OCI-LY7 (cell line): Measurements from ENCODE around the gene IL21R. TPM values are rescaled to one million over a fixed set of nuclear protein-coding genes. Genes with fewer than 3 reads are reported as not detected.

Experiments used
- BruUV-seq: library from RNA; stranded (reverse); fragments of 400-500 nt; replicated peaks from 2 replicates; lab custom pipeline; 2021; lab: Mats Ljungman, UMichigan
- CTCF ChIA-PET: fragments of 300-600 bp; sonication (Branson Sonifier 250); formaldehyde crosslinking; loops from one replicate; lab custom pipeline; 2022; ENCODE audit warnings: antibody characterized with exemption; ENCODE audit not compliant: unreplicated experiment; lab: Charles Lee
- POLR2A ChIA-PET: fragments of 300-600 bp; sonication (Branson Sonifier 250); formaldehyde crosslinking; loops from one replicate; lab custom pipeline; 2022; ENCODE audit warnings: antibody characterized with exemption; lab: Charles Lee
- DNase-seq: peaks from one replicate; pipeline ENCODE4 v3.0.0-alpha.2; 2015; ENCODE audit warnings: low spot score
- H2AFZ ChIP-seq: fragments of 200-600 bp; sonication (generic), shearing (Covaris generic); 2 replicates; pipeline ENCODE4 v1.6.1; 2014; ENCODE audit warnings: mild to moderate bottlenecking, antibody characterized with exemption, low read length, moderate library complexity
- H3K27ac ChIP-seq: fragments of 200-600 bp; sonication (generic); 2 replicates; pipeline ENCODE4 v1.5.1; 2014; ENCODE audit warnings: mixed run types, low read depth, mild to moderate bottlenecking, moderate library complexity, low read length, inconsistent platforms; ENCODE audit not compliant: poor library complexity, severe bottlenecking
- H3K36me3 ChIP-seq: fragments of 200-600 bp; sonication (generic); 2 replicates; pipeline ENCODE4 v1.6.1; 2014; ENCODE audit warnings: mild to moderate bottlenecking, antibody characterized with exemption, low read length, moderate library complexity, mixed read lengths; ENCODE audit not compliant: insufficient read depth
- H3K4me1 ChIP-seq: fragments of 200-600 bp; sonication (generic); 2 replicates; pipeline ENCODE4 v1.5.1; 2014; ENCODE audit warnings: mild to moderate bottlenecking, low read length; ENCODE audit not compliant: insufficient read depth, poor library complexity, severe bottlenecking
- H3K4me2 ChIP-seq: fragments of 200-600 bp; sonication (generic); 2 replicates; pipeline ENCODE4 v1.6.1; 2014; ENCODE audit warnings: mild to moderate bottlenecking, low read length
- H3K4me3 ChIP-seq: fragments of 200-600 bp; sonication (generic); 2 replicates; pipeline ENCODE4 v1.5.1; 2014; ENCODE audit warnings: mild to moderate bottlenecking, low read depth, low read length; ENCODE audit not compliant: poor library complexity, severe bottlenecking
- H3K79me2 ChIP-seq: fragments of 200-600 bp; sonication (generic); 2 replicates; pipeline ENCODE4 v1.6.1; 2016; ENCODE audit warnings: low read depth, mild to moderate bottlenecking, low read length, moderate library complexity, mixed read lengths; ENCODE audit not compliant: insufficient read depth
- H3K9me2 ChIP-seq: fragments of 200-600 bp; sonication (generic); 2 replicates; pipeline ENCODE4 v1.6.1; 2016; ENCODE audit warnings: mild to moderate bottlenecking, low read length, mixed read lengths; ENCODE audit not compliant: insufficient read depth
- H3K9me3 ChIP-seq: fragments of 200-600 bp; sonication (generic); 2 replicates; pipeline ENCODE4 v1.6.1; 2014; ENCODE audit warnings: mild to moderate bottlenecking, mixed run types, low read length, mixed read lengths
- H4K20me1 ChIP-seq: fragments of 200-600 bp; sonication (generic); 2 replicates; pipeline ENCODE4 v1.6.1; 2014; ENCODE audit warnings: mild to moderate bottlenecking, antibody characterized with exemption, low read length, moderate library complexity, mixed read lengths; ENCODE audit not compliant: insufficient read depth
- CTCF ChIP-seq: fragments of 200-600 bp; sonication (generic); conservative IDR thresholded peaks from 2 replicates; pipeline ENCODE4 v1.5.1; 2014; ENCODE audit warnings: mild to moderate bottlenecking, antibody characterized with exemption, low read length, moderate library complexity, mixed read lengths
- EZH2phosphoT487 ChIP-seq: fragments of 200-600 bp; sonication (generic); IDR thresholded peaks from 2 replicates; pipeline ENCODE4 v1.6.1; 2018; ENCODE audit warnings: low read depth, borderline replicate concordance, mild to moderate bottlenecking, mixed run types, antibody characterized with exemption, low read length, moderate library complexity, mixed read lengths
- intact Hi-C: fragments of 100-400 bp; cut with micrococcal nuclease; formaldehyde crosslinking; loops from one replicate; pipeline ENCODE4 v1.10.0; 2022; ENCODE audit not compliant: unreplicated experiment
- total RNA-seq, 2 experiments: library from RNA; depleted of rRNA in 1 of 2; stranded (reverse); fragments of >200 nt in 1 of 2; shearing (Covaris generic) in 1 of 2; gene quantifications; 2 replicates each; pipeline ENCODE4 v1.2.3, GENCODE V29; 2014 to 2022

The IL21R gene
- total RNA-seq, 2 experiments from 2014 or later, result 10.0 to 47.0 TPM

GRCh38 chr16:27471661-27472060 is 69.7 kb downstream of the IL21R start:
- Histone ChIP-seq H3K4me1 (no peaks in the 10 kb centered on the region), H4K20me1 (no peaks in the 10 kb centered on the region), H2AFZ (no peak overlapping the region), H3K79me2 (no peaks in the 10 kb centered on the region), H3K4me2 (no peak overlapping the region), H3K9me2 (no peaks in the 10 kb centered on the region), H3K27ac (no peak overlapping the region), H3K4me3 (no peak overlapping the region), H3K9me3 (no peaks in the 10 kb centered on the region), H3K36me3 (peaks cover 72% of the 10 kb centered on the region)
- ChIA-PET POLR2A (no interaction called here), CTCF (no interaction called here)
- no TSS peak for BruUV-seq
- intact Hi-C loops, result no loop called here
- no peak for DNase-seq
- TF ChIP-seq EZH2phosphoT487 (no peak), CTCF (no peak)

DNA sequence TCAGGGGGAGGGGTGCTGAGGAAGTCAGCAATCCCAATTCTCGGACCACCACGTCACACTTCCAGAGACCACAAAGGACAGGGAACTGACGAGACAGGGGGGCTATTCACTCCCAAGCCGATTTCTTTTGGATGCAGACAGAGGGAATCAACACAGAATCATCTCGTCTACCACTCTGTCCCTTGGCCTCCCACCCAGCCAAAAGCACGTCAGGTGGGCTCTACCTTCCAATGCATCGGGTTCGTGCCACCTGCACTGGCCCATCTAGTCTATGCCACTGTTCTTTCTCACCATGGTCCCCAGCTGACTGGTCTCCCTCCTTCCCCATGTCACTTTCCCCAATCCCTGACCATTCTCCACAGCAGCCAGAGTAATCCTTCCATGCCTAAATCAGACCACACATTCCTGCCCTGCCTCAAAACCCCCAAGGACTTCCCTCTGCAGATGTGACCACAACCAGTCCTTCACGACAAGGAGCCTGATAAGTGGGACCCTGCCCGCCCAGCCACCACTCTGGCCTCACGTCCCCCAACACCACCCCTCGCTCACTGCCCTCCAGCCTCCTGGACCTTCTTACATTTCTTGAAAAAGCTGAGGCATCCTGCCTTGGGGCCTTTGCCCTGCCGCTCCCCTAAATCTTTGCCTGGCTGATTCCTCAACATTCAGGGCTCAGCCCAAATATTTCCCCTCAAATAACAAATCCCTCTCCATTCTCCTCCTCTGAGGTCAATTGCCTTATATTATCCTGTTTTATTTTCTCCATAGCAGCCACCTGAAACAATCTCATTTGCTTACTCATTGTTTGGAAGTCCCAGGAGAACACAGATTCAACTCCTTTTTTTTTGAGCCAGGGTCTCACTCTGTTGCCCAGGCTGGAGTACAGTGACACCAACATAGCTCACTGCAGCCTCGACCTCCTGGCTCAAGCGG is 70.4 kb downstream of the IL21R start:
- ChIA-PET CTCF (no interaction called here), POLR2A (no interaction called here)
- Histone ChIP-seq H3K79me2 (no peaks in the 10 kb centered on the region), H3K27ac (no peak overlapping the region), H3K9me3 (no peaks in the 10 kb centered on the region), H3K4me1 (no peaks in the 10 kb centered on the region), H3K9me2 (no peaks in the 10 kb centered on the region), H3K4me2 (no peak overlapping the region), H2AFZ (no peak overlapping the region), H3K4me3 (no peak overlapping the region), H3K36me3 (peaks cover 70% of the 10 kb centered on the region), H4K20me1 (no peaks in the 10 kb centered on the region)
- intact Hi-C loops, result no loop called here
- no peak for DNase-seq
- no TSS peak for BruUV-seq
- TF ChIP-seq EZH2phosphoT487 (no peak), CTCF (no peak)
